HL-60/S4 treated with retinoic acid at 250 ng/mL for 4 days and 3 days (cell line): ENCODE results near the gene ONECUT3.

ENCODE experiments used
- in situ Hi-C: fragments of 300-500 bp; cut with MboI; formaldehyde crosslinking; loops from 2 replicates; pipeline ENCODE4 v1.7.0; 2022; ENCODE audit warnings: low sequenced_read_pairs

Gene ONECUT3

GRCh38 chr19:1767464-1767933 is 14.2 kb downstream of the ONECUT3 start:
- in situ Hi-C loops, result no loop called here

GRCh38 chr19:1768248-1768647 is 14.9 kb downstream of the ONECUT3 start:
- in situ Hi-C loops, result no loop called here

- in situ Hi-C loops, result no loop called here
Observed at GRCh38 chr19:1768918-1769644, 15.8 kb downstream of the ONECUT3 start.

GRCh38 chr19:1769645-1769985 is 16.3 kb downstream of the ONECUT3 start:
- in situ Hi-C loops, result no loop called here

- in situ Hi-C loops, result no loop called here
Observed at GRCh38 chr19:1770866-1771576, 17.7 kb downstream of the ONECUT3 start.

- in situ Hi-C loops, result no loop called here
Observed at GRCh38 chr19:1773184-1773583, 19.9 kb downstream of the ONECUT3 start.

DNA sequence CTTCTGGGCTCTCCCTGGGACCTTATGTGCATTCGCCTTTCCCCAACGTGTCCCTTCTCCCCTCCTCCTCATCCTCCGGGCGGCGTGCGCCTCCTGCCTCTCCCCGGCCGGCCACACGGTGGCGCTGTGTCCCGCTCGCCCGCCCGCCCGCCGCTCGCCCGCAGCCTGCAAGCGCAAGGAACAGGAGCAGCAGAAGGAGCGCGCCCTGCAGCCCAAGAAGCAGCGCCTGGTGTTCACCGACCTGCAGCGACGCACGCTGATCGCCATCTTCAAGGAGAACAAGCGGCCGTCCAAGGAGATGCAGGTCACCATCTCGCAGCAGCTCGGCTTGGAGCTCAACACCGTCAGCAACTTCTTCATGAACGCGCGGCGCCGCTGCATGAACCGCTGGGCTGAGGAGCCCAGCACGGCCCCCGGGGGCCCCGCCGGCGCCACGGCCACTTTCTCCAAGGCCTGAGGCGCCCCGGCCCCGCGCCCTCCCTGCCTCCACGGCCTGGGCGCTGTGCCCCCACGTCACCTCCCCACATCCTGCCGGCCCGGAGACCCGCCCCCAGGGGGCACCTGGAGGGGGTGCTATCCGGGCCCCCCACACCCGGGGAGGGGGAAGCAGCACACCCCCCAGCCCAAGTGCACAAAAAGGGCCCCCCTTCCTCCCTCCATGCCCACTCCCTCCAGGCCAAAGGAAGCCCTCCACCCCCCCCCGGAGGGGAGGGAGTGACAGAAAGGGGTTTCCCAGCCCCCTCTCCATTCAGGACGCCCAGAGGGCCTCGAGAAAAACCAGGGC is 21.9 kb downstream of the ONECUT3 start:
- in situ Hi-C loops, result no loop called here

DNA sequence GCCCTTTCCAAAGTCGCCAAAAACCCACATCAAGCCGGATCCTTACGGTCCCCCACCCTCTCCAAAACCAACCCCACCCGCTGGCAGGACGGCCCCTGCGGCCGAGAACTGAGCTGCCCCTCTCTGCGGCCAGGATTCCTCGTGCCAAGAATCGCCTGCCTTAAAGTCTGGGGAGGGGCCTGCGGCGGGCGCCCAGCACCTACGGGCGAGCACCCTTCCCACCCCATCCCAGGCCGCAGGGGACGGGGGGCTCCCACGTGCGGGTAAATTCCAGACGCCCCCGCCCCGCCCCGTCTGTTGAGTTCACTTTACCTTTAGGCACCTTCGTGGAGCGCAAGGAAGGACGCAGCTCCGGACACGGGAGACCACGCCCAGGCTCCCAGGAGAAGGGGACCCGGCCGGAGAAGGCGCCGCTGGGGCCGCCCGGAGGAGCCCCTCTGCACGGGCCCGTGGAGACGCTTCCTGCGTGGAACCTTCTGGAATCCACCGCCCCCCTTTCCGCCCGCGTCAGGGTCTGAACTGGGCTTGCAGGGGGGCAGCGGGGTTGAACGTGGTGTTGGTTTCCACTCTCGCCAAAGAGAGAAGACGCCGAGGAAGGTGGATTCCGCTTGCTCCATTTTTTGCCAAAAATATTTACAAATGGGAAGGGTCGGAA is 22.8 kb downstream of the ONECUT3 start:
- in situ Hi-C loops, result no loop called here

- in situ Hi-C loops, result no loop called here
Observed at GRCh38 chr19:1776606-1777147, 23.4 kb downstream of the ONECUT3 start.

- in situ Hi-C loops, result no loop called here
Observed at GRCh38 chr19:1777149-1777548, 23.8 kb downstream of the ONECUT3 start.

- in situ Hi-C loops, result no loop called here
Observed at GRCh38 chr19:1779574-1779973, 26.3 kb downstream of the ONECUT3 start.

DNA sequence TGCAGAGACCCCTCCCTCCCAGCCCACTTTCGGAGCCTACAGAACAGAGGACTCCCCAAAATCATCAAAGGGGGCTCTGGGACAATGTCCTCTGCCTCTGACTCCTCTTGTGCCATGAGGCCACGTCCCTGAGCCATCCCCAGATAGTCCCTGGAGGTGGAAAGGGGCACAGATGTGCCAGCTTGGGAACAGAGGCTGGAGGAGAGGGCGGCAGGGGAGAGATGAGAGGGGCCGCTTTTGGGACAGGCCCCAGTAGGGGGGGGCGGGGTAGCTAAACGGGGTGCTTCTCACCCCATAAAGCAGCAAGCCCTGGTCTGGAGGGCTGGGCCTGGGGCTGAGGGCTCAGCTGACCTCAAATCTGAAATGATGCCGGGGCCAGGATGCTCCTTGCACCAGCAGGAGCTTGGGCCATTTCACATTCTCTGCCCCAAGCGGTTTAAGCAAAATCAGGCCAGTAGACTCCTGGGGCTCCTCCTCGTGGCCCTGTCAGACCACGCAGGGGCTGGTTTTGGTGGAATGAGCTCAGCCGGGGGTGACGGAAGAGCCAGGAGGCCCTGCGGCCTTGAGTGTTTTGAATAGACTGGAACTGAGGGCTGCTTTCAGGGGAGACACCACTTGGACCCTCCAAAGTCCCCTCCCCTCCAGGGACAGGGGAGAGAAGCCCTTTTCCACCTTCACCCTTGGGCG is 27.1 kb downstream of the ONECUT3 start:
- in situ Hi-C loops, result no loop called here

DNA sequence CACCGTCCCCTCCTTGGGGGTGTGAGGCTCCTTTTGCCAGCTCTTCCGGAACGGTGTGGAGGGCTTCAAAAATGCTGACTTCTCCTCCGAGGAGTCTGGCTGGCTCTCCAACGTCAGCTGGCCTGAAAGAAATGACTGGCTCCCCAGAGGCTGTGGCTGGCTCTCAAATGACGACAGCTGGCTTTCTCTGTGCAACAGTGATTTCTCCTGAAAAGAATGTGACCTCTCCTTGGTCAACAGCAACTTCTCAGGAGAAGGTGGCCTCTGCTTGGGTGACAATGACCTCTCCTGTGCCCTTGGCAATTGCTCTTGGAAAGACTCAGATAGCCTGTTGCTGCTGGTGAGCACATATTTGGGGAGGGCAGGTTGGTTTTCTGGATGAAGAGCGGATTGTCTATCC is 29.2 kb downstream of the ONECUT3 start:
- in situ Hi-C loops, result no loop called here

DNA sequence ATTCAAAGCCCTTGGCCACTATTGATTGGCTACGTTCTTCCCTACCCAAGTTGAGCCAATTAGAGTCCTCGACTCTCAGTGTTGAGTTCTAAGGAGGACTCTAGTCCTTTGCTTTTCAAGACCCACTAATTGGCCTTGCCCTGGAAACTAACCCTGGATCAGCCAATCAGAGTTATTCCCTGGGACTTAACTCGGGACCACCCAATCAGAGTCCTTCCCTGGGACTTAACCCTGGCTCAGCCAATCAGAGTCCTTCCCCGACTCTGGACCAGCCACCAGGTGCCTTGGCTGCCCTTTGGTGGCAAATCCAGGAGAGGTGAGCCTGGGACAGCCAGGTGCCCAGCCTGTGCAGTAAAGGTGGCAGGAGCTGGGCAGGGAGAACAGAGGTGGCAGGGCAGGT is 30.0 kb downstream of the ONECUT3 start:
- in situ Hi-C loops, result no loop called here

- in situ Hi-C loops, result no loop called here
Observed at GRCh38 chr19:1783874-1784273, 30.6 kb downstream of the ONECUT3 start.

- in situ Hi-C loops, result no loop called here
Observed at GRCh38 chr19:1785310-1785709, 32.0 kb downstream of the ONECUT3 start.

DNA sequence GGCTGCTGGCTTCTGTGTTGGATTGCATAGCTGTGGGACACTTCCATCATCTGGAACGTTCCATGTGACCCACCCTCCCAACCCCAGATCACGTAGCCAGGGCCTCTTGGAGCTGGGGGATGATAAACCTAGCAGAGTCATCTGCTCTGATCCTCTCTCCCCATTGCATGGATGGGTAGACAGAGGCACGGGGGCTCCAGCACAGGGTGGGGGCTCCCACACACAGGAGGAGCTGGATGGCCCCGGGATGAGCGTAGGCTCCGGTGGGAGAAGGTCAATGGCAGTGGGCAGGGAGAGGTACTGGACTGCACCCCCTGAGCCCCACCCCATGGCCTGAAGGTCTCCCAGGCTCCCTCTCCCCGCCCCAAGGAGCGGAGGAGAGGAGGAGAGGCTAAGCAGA is 33.4 kb downstream of the ONECUT3 start:
- in situ Hi-C loops, result no loop called here

GRCh38 chr19:1787116-1787515 is 33.8 kb downstream of the ONECUT3 start:
- in situ Hi-C loops, result no loop called here

- in situ Hi-C loops, result no loop called here
Observed at GRCh38 chr19:1789261-1790041, 36.1 kb downstream of the ONECUT3 start.
